Measurements from ENCODE around the gene KNCN. TPM values are rescaled to one million over a fixed set of nuclear protein-coding genes. Genes with fewer than 3 reads are reported as not detected.

Gene KNCN
- polyA plus RNA-seq: not detected

- peaks cover 18% of the 10 kb centered on the region for H3K27me3 Mint-ChIP-seq
- no peak within 1 kb of the TSS for H3K4me3 Mint-ChIP-seq
- H3K27ac Mint-ChIP-seq: no peak within 1 kb of the TSS
- no peaks in the 10 kb centered on the region for H3K36me3 Mint-ChIP-seq
- peaks cover 0 to 5% (median 1%) of the 10 kb centered on the region in 3 donors for H3K4me1 Mint-ChIP-seq
- peaks cover 0 to 2% (median 0%) of the 10 kb centered on the region in 3 donors for H3K9me3 Mint-ChIP-seq
Observed at GRCh38 chr1:46551597-46552095, at the start of gene KNCN. Gene KNCN (minus strand): TSS chr1:46551647. CDS start chr1:46551215, 432 bp downstream.

- Mint-ChIP-seq H3K27ac (no peak overlapping the region), H3K4me1 (peaks cover 27 to 45% (median 32%) of the 10 kb centered on the region in 3 donors), H3K36me3 (peaks cover 5% of the 10 kb centered on the region), H3K9me3 (no peaks in the 10 kb centered on the region), H3K27me3 (no peaks in the 10 kb centered on the region), H3K4me3 (peak overlapping the region in 2 of 4 donors; percentile 12 to 39)
Observed at GRCh38 chr1:46599059-46599970, 47.9 kb upstream of the KNCN start.

GRCh38 chr1:46596846-46597245, 45.4 kb upstream of the KNCN start:
- Mint-ChIP-seq H3K4me1 (peaks cover 17 to 36% (median 28%) of the 10 kb centered on the region in 3 donors), H3K9me3 (no peaks in the 10 kb centered on the region), H3K36me3 (peaks cover 7% of the 10 kb centered on the region), H3K4me3 (no peak overlapping the region), H3K27ac (no peak overlapping the region), H3K27me3 (no peaks in the 10 kb centered on the region)

- Mint-ChIP-seq H3K9me3 (no peaks in the 10 kb centered on the region), H3K4me3 (peak overlapping the region in 1 of 4 donors; percentile 24), H3K27me3 (no peaks in the 10 kb centered on the region), H3K27ac (no peak overlapping the region), H3K4me1 (peaks cover 15 to 30% (median 24%) of the 10 kb centered on the region in 3 donors), H3K36me3 (peaks cover 12% of the 10 kb centered on the region)
Observed at GRCh38 chr1:46596036-46596435, 44.6 kb upstream of the KNCN start.

- Mint-ChIP-seq H3K27me3 (no peaks in the 10 kb centered on the region), H3K4me1 (peaks cover 15 to 28% (median 20%) of the 10 kb centered on the region in 3 donors), H3K9me3 (no peaks in the 10 kb centered on the region), H3K36me3 (peaks cover 19% of the 10 kb centered on the region), H3K4me3 (no peak overlapping the region), H3K27ac (peak overlapping the region in 2 of 3 donors; percentile 3 to 36)
Observed at GRCh38 chr1:46595127-46595526, 43.7 kb upstream of the KNCN start.

GRCh38 chr1:46594063-46594462, 42.6 kb upstream of the KNCN start:
- H3K4me3 Mint-ChIP-seq: peak overlapping the region in 1 of 4 donors; percentile 30
- H3K36me3 Mint-ChIP-seq: peaks cover 27% of the 10 kb centered on the region
- peaks cover 14 to 22% (median 19%) of the 10 kb centered on the region in 3 donors for H3K4me1 Mint-ChIP-seq
- no peaks in the 10 kb centered on the region for H3K9me3 Mint-ChIP-seq
- H3K27ac Mint-ChIP-seq: no peak overlapping the region
- H3K27me3 Mint-ChIP-seq: no peaks in the 10 kb centered on the region

GRCh38 chr1:46592823-46593222, 41.4 kb upstream of the KNCN start:
- no peak overlapping the region for H3K27ac Mint-ChIP-seq
- no peaks in the 10 kb centered on the region for H3K9me3 Mint-ChIP-seq
- H3K4me1 Mint-ChIP-seq: peaks cover 14 to 19% (median 18%) of the 10 kb centered on the region in 3 donors
- no peaks in the 10 kb centered on the region for H3K27me3 Mint-ChIP-seq
- H3K36me3 Mint-ChIP-seq: peaks cover 29% of the 10 kb centered on the region
- H3K4me3 Mint-ChIP-seq: no peak overlapping the region

GRCh38 chr1:46589529-46589928, 38.1 kb upstream of the KNCN start:
- H3K27me3 Mint-ChIP-seq: no peaks in the 10 kb centered on the region
- no peaks in the 10 kb centered on the region for H3K9me3 Mint-ChIP-seq
- no peak overlapping the region for H3K27ac Mint-ChIP-seq
- H3K36me3 Mint-ChIP-seq: peaks cover 26% of the 10 kb centered on the region
- no peak overlapping the region for H3K4me3 Mint-ChIP-seq
- peaks cover 0 to 2% (median 1%) of the 10 kb centered on the region in 3 donors for H3K4me1 Mint-ChIP-seq

- Mint-ChIP-seq H3K4me3 (no peak overlapping the region), H3K36me3 (peaks cover 31% of the 10 kb centered on the region), H3K27ac (no peak overlapping the region), H3K9me3 (no peaks in the 10 kb centered on the region), H3K27me3 (no peaks in the 10 kb centered on the region), H3K4me1 (peaks cover 0 to 2% (median under 1%) of the 10 kb centered on the region in 3 donors)
Observed at GRCh38 chr1:46587069-46587468, 35.6 kb upstream of the KNCN start.

- Mint-ChIP-seq H3K27ac (no peak overlapping the region), H3K4me1 (peaks cover 0 to 5% (median 4%) of the 10 kb centered on the region in 3 donors), H3K9me3 (no peaks in the 10 kb centered on the region), H3K27me3 (no peaks in the 10 kb centered on the region), H3K36me3 (peaks cover 24% of the 10 kb centered on the region), H3K4me3 (no peak overlapping the region)
Observed at GRCh38 chr1:46585312-46585938, 34.0 kb upstream of the KNCN start.

- peaks cover 13% of the 10 kb centered on the region for H3K36me3 Mint-ChIP-seq
- no peak overlapping the region for H3K27ac Mint-ChIP-seq
- H3K27me3 Mint-ChIP-seq: no peaks in the 10 kb centered on the region
- H3K4me3 Mint-ChIP-seq: no peak overlapping the region
- H3K4me1 Mint-ChIP-seq: peaks cover 0 to 5% (median 2%) of the 10 kb centered on the region in 3 donors
- no peaks in the 10 kb centered on the region for H3K9me3 Mint-ChIP-seq
Observed at GRCh38 chr1:46583494-46583893, 32.0 kb upstream of the KNCN start.

- H3K27ac Mint-ChIP-seq: no peak overlapping the region
- H3K36me3 Mint-ChIP-seq: peaks cover 14% of the 10 kb centered on the region
- H3K9me3 Mint-ChIP-seq: no peaks in the 10 kb centered on the region
- H3K4me1 Mint-ChIP-seq: peaks cover 0 to 5% (median 2%) of the 10 kb centered on the region in 3 donors
- no peaks in the 10 kb centered on the region for H3K27me3 Mint-ChIP-seq
- H3K4me3 Mint-ChIP-seq: no peak overlapping the region
Observed at GRCh38 chr1:46582972-46583371, 31.5 kb upstream of the KNCN start.

- H3K27ac Mint-ChIP-seq: peak overlapping the region in 2 of 3 donors; percentile 2 to 86
- no peak overlapping the region for H3K4me3 Mint-ChIP-seq
- H3K27me3 Mint-ChIP-seq: no peaks in the 10 kb centered on the region
- H3K36me3 Mint-ChIP-seq: peaks cover 17% of the 10 kb centered on the region
- peaks cover 0 to 5% (median 2%) of the 10 kb centered on the region in 3 donors for H3K4me1 Mint-ChIP-seq
- no peaks in the 10 kb centered on the region for H3K9me3 Mint-ChIP-seq
Observed at GRCh38 chr1:46581681-46582455, 30.4 kb upstream of the KNCN start.

- H3K4me1 Mint-ChIP-seq: peaks cover 0 to 5% (median 2%) of the 10 kb centered on the region in 3 donors
- H3K4me3 Mint-ChIP-seq: no peak overlapping the region
- no peaks in the 10 kb centered on the region for H3K27me3 Mint-ChIP-seq
- H3K36me3 Mint-ChIP-seq: peaks cover 17% of the 10 kb centered on the region
- H3K9me3 Mint-ChIP-seq: no peaks in the 10 kb centered on the region
- peak overlapping the region in 1 of 3 donors; percentile 16 for H3K27ac Mint-ChIP-seq
Observed at GRCh38 chr1:46580140-46580903, 28.9 kb upstream of the KNCN start.

Data from IgD-negative memory B cell (primary cell).